ENCODE results near the gene PLXND1.
A peak's percentile ranks its signal among the peaks of the same experiment; 100 is the strongest.

The PLXND1 gene

GRCh38 chr3:129603561-129603942, 2.9 kb downstream of the PLXND1 start:
- no peak for DNase-seq

DNA sequence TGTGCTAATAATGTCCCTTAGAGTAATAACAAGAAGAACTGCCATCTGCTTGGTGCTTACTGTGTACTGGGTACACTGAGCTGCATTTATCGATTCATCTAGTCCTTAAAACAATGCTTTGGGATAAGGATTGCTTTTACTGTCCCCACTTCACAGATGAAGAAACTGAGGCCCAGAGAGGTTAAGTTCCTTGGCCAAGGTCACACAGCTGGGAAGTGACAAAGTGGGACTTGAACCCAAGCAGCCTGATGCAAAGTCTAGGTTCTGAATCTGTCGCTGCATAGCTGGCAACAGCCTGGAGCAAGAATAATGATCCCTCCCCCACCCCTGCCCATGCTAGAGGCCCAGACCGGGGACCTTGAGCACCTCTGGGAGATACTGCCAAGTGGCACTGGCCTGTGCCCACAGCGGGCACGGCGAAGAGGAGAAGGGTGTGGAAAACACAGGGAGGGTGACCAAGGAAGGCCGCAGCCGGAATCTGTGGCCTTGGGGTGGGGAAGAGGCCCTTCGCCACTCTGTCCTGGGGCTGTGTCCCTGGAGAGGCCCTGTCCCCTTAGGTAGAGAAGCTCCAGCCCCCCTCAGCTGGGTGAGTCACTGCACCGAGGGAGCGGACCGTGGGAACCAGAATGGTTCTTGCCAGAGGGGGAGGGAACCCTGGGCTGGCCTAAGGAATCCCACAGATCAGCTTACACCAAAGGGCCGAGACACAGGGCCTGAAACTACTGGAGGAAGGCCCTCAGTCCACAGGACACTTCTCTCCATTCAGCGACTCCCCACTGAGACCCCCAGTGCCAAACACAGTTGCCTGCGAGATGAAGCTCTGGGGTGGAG, 3.5 kb downstream of the PLXND1 start:
- DNase-seq = peak in 1 of 56 donors; percentile 19

GRCh38 chr3:129602309-129602708, 4.2 kb downstream of the PLXND1 start:
- no peak for DNase-seq

DNA sequence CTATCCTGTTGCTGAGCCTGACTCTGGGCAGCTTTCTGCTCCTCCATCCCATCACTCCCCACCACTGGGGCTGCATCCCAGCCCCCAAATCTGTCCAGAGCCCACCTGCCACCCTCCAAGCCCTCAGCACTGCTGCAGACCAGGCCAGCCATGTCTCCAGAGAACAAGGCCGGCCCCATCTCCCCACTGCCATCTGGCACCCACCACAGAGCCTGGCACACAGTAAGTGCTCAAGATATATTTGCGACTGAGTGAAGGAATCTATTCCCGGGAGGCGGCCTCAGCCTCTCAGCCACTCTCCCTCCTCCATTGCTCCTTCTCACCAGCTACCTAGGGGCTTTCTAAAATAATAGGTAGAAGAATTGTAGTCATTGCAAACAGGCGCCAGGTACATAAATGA, 4.8 kb downstream of the PLXND1 start:
- DNase-seq = no peak

DNA sequence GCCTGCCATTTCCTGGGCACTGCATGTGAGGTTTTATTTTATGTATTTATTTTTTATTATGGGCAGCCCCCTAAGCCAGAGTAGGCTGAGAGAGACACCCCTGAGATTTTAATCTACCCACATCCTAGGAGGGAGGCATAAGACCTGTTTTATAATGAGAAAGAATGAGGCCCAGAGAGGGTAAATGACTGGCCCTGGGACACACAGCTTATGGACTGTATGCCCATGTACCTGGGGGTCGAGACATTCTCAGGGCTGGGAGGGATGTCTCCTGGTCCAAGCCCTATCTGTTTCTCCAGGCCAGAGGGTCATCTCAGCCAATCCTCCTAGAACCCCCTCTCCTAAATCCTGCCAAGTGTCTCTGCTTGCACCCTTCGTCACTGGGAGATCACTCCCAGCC, 6.1 kb downstream of the PLXND1 start:
- no peak for DNase-seq

- DNase-seq = peak in 18 of 56 donors; percentile 6 to 47 (median 22)
Measured at GRCh38 chr3:129599607-129600006, 6.9 kb downstream of the PLXND1 start.

- no peak for DNase-seq
Measured at GRCh38 chr3:129599073-129599472, 7.4 kb downstream of the PLXND1 start.

DNA sequence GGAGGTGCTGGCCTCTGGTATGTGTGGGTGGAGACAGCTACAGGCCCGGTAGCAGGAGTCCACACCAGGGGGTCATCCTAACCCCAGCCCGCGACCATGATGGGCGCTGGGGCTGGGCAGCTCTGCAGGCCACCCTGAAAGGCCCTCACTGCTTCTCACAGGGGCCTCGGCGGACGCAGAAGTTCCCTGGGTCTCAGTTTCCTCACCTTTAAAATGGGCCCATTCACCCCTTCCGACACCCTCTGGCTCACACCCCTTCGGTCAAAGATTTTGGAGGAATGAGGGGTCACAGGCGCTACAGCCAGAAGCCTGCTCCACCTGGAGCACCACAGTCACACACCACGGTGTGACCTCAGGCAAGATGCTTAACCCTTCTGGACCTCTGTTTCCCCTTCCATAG, 8.0 kb downstream of the PLXND1 start:
- DNase-seq = no peak

DNA sequence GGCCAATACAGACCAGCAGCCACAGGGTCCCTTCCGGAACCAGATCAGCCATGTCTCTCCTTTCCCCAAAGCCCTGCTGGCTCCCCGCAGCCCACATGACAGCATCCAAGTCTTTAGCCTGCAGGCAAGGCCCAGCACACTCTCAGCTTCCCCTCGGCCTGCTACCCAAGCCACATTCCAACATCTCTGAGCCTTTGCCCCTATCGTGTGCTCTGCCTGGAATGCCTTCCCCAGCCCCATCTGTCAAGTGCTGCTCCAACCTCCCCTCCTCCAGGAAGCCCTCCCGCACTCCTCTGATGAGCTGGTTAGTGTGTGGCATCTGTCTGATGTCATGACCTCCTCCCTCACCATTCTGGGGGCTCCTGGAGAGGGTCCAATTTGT, 8.5 kb downstream of the PLXND1 start:
- DNase-seq = no peak

- DNase-seq = peak in 25 of 56 donors; percentile 2 to 70 (median 39)
Measured at GRCh38 chr3:129597087-129597999, 9.1 kb downstream of the PLXND1 start.

DNA sequence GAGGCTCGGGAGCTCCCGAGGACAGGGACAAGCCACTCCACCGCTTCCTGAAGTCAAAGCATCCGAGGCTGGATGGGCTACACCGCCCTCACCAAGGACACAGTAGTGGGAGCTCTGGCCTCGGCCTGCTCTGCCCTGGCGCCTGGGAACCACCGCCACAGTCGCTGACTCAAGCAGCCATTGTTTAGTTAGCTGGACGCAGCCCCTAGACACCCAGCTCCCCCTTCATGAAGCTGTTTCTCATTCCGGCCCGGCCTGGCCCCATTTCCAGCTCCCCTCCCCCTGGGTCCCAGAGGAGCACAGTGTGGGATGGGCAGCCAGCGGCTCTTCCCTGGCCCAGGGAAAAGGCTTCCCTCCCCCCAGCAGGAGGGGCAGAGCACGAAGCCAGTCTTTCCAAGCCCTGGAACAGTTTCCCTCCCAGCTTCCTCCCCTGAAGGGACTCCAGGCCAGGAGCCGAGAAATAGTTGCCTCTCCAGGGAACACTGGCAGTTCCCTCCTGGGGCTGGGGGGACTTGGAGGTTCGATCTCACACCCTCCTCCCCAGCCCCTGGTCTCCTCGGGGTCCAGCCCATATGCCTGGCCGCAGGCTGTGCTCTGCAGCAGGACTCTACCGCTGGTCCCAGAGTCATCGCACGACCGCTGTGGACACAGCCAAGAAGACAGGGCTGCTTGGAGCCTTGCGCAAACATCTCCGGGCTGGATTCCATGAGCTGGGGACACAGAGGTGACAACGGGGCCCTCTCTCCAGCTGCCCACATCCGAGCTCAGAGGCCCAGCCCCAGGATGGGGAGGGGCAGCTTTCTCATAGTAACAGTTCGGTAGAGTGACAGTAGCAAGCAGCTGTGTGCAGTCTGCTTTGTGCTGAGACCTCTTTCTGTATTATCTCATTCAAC, 10.0 kb downstream of the PLXND1 start:
- peak; percentile 34 to 94 (median 78) for DNase-seq

- DNase-seq = no peak
Measured at GRCh38 chr3:129595544-129596193, 10.8 kb downstream of the PLXND1 start.

- DNase-seq = no peak
Measured at GRCh38 chr3:129594907-129595390, 11.5 kb downstream of the PLXND1 start.

- DNase-seq = no peak
Measured at GRCh38 chr3:129594409-129594808, 12.1 kb downstream of the PLXND1 start.

DNA sequence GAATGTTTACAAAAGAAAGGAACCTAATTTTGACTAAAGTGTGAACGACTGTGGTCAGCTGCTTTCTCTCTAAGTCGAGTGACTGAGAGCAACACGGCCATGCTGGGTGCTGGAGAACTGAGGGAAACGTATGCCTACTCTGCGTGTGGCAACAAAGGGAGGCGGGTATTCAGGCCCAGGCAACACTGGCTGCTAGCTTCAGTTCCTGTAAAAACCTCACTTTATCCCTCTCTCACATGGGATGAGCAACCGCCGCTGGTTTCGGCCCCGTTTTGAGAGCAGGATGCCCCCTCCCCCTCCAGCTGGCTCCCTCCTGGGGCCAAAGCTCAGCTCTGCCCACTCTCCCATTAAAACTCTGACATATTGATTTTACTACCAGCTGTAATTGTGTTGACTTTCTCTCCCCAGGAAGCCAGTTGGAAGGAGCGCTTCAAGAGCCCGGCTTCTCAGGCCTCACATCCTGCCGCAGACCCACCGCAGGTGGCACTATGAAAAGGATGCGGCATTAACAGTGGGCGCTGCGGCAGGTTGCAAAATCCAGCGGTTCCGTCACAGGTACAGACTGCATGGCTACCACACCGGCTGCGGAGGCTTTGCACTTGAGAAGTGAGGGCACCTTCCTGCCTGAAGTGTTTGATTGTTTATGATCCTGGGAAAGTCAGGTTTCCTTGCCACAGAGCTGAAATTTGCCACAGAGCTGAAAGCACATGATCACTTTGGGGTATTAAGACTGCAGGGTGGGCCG, 12.7 kb downstream of the PLXND1 start:
- DNase-seq = peak in 4 of 56 donors; percentile 17 to 35 (median 24)

DNA sequence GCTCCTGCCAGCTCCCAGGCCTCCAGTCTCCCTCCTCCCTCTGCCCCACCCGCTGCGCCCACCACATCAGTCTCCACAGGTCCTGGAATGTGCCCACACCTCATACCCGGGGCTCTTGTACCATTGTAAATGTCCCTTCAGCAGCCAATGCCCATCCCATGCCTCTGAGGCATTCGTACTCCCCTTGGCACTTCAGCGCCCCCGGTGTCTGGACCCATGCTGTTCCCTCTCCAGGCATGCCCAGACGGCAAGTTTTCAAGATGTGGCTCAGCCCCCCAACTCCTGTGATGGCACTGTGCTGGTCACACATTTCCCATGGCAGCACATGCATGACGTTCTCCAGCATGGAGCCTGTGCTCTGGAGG, 13.3 kb downstream of the PLXND1 start:
- no peak for DNase-seq

DNA sequence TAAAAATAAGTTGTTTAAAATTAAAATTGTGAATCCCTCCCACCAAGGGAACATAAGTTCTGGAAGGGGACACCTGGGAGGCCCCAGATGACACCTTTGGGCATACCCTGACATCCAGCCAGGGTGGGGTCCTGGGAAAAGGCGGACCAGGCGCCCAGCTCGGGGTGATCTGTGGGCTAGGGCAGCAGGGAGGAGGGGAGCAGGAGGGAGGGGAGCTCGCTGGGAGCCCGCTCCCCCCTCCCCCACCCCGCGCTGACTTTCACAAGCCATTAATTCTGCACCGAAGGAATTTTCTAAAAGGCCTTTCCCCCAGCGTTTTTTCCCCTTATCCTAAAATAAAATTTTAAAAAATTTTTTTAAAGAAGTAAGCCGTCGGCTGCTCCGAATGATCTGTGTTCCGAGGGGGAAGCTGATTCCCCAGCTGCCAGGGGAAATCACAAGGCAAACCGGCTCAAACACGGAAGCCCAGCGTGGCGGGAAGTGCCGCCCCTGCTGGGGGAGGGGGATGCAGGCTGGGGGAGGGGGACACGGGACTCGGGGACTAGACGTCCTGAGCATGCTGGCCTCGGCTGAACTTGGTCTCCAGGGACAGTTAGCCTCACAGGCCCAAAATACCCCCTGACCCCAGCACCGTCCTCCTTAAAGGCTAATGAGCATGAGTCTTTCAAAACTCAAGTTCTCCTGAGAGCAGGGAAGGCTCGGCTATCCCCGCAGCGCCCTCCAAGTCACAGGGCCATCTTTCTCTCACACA, 13.9 kb downstream of the PLXND1 start:
- peak in 32 of 56 donors; percentile 7 to 64 (median 32) for DNase-seq

DNA sequence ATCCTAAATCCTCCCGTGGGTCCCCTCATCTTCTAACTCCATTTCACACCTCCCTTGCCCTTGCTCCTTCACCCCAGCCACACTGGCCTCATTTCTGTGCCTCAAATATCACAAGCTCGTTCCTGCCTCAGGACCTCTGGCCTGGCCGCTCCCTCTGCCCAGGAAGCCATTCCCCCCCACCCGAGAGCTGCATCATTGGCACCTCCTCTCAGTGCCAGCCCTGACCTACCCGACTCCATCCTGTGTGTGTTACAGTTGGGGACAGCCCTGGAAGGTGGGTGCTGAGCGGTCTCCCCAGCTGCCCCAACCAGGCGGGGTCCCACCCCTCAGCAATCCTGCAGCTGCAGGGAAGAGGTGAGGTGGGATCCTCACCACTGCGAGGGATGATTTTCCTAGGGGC, 14.5 kb downstream of the PLXND1 start:
- DNase-seq = no peak

DNA sequence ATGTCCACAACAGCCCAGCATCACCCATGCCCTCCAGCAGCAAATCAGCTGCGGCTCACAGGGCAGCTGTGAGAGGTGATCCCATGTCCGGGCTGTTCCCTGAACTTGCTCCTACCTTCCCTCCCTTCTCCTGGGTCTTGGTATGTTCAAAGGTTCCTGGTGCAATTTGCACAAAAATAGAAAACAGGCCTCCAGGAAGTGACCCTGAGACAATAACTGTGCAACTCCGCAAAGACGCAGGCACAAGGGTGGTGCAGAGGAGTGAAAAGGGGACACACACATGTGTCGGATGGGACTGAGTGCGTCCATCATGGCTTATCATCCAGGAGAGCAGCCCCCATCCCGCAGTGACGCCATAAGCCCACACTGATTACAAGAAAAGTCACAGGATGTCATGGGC, 16.3 kb downstream of the PLXND1 start:
- DNase-seq = no peak

All from nucleus accumbens (tissue), 56 donors.